SK-N-SH treated with all-trans-retinoic acid at 6 μM for 48 hours (cell line): ENCODE results near the gene TACR1.

Source experiments
- ESRRG ChIP-seq: fragments of 250-450 bp; sonication (Bioruptor Pico); IDR thresholded peaks from 2 replicates; pipeline ENCODE4 v1.6.1; 2021; ENCODE audit warnings: mild to moderate bottlenecking
- ISL1 ChIP-seq: fragments of 250-450 bp; sonication (Bioruptor Pico); IDR thresholded peaks from 2 replicates; pipeline ENCODE4 v2.1.2; 2022; ENCODE audit warnings: mild to moderate bottlenecking, moderate library complexity
- OSR1 ChIP-seq: fragments of 250-450 bp; sonication (Bioruptor Pico); IDR thresholded peaks from 2 replicates; pipeline ENCODE4 v1.8.0; 2022; ENCODE audit warnings: moderate library complexity, mild to moderate bottlenecking, inconsistent platforms
- PPARA ChIP-seq: fragments of 250-450 bp; sonication (Bioruptor Pico); IDR thresholded peaks from 2 replicates; pipeline ENCODE4 v1.5.0; 2020; ENCODE audit warnings: mild to moderate bottlenecking, borderline replicate concordance
- SNAI2 ChIP-seq: fragments of 250-450 bp; sonication (Bioruptor Pico); IDR thresholded peaks from 2 replicates; pipeline ENCODE4 v1.5.0; 2020; ENCODE audit warnings: mild to moderate bottlenecking, moderate library complexity
- TCF4 ChIP-seq: fragments of 250-450 bp; sonication (Bioruptor Pico); IDR thresholded peaks from 2 replicates; pipeline ENCODE4 v1.8.0; 2021; ENCODE audit warnings: mild to moderate bottlenecking, moderate library complexity, borderline replicate concordance
- ZC3H10 ChIP-seq: fragments of 250-450 bp; sonication (Bioruptor Pico); IDR thresholded peaks from 2 replicates; pipeline ENCODE4 v1.5.1; 2021; ENCODE audit warnings: mild to moderate bottlenecking, moderate library complexity
- ZFP30 ChIP-seq: fragments of 450-650 bp; formaldehyde crosslinking; IDR thresholded peaks from 2 replicates; pipeline ENCODE4 v1.5.0; 2022; ENCODE audit warnings: mild to moderate bottlenecking, moderate library complexity
- ZNF565 ChIP-seq: fragments of 450-650 bp; formaldehyde crosslinking; conservative IDR thresholded peaks from 2 replicates; pipeline ENCODE4 v1.5.0; 2020; ENCODE audit warnings: low read depth, mild to moderate bottlenecking, moderate library complexity
- TF ChIP-seq, protein P1 (sequence below): fragments of 250-450 bp; sonication (Bioruptor Pico); IDR thresholded peaks from 2 replicates; pipeline ENCODE4 v1.5.1; 2021; ENCODE audit warnings: mild to moderate bottlenecking, moderate library complexity
- TF ChIP-seq, protein P2 (sequence below): fragments of 250-450 bp; sonication (Bioruptor Pico); IDR thresholded peaks from 2 replicates; pipeline ENCODE4 v1.5.1; 2020; ENCODE audit warnings: low read depth, mild to moderate bottlenecking, moderate library complexity
- TF ChIP-seq, protein P3 (sequence below): fragments of 250-450 bp; sonication (Bioruptor Pico); IDR thresholded peaks from 2 replicates; pipeline ENCODE4 v1.8.0; 2020; ENCODE audit warnings: mild to moderate bottlenecking, moderate library complexity, borderline replicate concordance

DNA sequence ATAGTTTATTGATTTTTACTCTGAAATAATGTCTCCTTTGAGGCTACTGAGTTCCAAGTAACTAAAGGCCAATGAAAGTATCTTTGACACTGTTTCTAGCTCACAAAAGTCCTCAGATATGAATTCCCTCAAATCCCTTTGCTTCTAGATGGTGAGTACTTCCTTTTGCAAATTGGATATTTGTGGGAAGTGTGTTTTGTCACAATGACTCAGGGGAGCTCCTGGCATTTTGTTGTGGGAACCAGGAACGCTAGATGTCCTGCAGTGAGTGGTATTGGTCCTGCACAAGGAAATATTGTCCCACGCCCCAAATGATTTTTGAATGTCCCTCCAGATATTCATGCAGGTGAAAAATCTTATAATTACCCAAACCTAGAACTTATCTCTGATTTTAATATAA lies 24.3 kb downstream of the TACR1 start:
- TF ChIP-seq ZC3H10 (CRISPR knock-in tag) (no peak), TCF4 (CRISPR knock-in tag) (no peak), OSR1 (CRISPR knock-in tag) (no peak), ESRRG (no peak), PPARA (CRISPR knock-in tag) (no peak), SNAI2 (CRISPR knock-in tag) (no peak), ZFP30 (CRISPR knock-in tag) (no peak), ZNF565 (CRISPR knock-in tag) (no peak), ISL1 (CRISPR knock-in tag) (no peak)
- TF ChIP-seq, protein P1, sequence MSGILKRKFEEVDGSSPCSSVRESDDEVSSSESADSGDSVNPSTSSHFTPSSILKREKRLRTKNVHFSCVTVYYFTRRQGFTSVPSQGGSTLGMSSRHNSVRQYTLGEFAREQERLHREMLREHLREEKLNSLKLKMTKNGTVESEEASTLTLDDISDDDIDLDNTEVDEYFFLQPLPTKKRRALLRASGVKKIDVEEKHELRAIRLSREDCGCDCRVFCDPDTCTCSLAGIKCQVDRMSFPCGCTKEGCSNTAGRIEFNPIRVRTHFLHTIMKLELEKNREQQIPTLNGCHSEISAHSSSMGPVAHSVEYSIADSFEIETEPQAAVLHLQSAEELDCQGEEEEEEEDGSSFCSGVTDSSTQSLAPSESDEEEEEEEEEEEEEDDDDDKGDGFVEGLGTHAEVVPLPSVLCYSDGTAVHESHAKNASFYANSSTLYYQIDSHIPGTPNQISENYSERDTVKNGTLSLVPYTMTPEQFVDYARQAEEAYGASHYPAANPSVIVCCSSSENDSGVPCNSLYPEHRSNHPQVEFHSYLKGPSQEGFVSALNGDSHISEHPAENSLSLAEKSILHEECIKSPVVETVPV, result no peak
- TF ChIP-seq, protein P2, sequence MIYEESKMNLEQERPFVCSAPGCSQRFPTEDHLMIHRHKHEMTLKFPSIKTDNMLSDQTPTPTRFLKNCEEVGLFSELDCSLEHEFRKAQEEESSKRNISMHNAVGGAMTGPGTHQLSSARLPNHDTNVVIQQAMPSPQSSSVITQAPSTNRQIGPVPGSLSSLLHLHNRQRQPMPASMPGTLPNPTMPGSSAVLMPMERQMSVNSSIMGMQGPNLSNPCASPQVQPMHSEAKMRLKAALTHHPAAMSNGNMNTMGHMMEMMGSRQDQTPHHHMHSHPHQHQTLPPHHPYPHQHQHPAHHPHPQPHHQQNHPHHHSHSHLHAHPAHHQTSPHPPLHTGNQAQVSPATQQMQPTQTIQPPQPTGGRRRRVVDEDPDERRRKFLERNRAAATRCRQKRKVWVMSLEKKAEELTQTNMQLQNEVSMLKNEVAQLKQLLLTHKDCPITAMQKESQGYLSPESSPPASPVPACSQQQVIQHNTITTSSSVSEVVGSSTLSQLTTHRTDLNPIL (CRISPR knock-in tag), result no peak
- TF ChIP-seq, protein P3, sequence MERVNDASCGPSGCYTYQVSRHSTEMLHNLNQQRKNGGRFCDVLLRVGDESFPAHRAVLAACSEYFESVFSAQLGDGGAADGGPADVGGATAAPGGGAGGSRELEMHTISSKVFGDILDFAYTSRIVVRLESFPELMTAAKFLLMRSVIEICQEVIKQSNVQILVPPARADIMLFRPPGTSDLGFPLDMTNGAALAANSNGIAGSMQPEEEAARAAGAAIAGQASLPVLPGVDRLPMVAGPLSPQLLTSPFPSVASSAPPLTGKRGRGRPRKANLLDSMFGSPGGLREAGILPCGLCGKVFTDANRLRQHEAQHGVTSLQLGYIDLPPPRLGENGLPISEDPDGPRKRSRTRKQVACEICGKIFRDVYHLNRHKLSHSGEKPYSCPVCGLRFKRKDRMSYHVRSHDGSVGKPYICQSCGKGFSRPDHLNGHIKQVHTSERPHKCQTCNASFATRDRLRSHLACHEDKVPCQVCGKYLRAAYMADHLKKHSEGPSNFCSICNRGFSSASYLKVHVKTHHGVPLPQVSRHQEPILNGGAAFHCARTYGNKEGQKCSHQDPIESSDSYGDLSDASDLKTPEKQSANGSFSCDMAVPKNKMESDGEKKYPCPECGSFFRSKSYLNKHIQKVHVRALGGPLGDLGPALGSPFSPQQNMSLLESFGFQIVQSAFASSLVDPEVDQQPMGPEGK (CRISPR knock-in tag), result no peak
